Measurements from ENCODE around the gene HDHD2. TPM values are rescaled to one million over a fixed set of nuclear protein-coding genes. Genes with fewer than 3 reads are reported as not detected.

HDHD2 gene
- polyA plus RNA-seq, 3 donors: 10.6 to 38.1 (median 30.6) TPM

DNA sequence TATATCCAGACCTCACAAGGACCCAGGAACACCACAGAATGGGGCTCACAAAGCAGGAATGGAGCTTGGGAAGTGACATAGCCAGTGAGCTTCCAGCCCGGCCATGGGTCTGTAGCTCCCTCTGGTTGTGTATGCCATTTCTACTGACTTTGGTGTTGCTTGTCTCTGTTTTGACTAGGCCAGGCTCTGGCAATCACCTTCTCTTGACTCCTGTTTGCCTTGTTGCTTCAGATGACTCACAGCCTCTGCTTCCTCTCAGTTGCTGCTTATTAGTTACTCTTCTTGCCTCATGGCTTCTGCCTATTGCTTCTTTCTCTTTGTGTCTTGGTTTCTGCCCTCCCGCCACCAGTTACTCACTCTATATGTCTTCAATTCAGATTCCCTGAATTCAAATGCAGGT, 41.7 kb upstream of the HDHD2 start:
- intact Hi-C loops (cut with micrococcal nuclease): no loop called here
- no peak overlapping the region for H3K27ac Mint-ChIP-seq

DNA sequence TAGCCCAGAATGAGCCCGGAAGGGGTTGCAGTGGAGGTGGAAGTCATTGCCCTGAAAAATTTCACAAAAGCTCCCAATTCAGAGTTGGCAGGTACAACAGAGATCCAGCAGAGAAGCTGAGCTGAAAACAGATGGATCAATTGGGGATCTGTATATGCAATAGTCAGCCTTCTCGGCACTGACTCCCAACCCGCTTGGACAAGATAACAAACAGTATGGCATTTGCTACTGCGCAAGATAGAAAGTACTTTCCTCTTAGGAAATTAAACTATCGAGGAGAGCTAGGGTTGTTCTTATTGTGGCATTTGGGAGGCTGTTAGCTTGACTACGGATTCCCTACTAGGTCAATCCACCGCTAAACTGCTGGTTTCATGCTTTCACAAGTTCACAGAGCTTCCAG, 37.4 kb upstream of the HDHD2 start:
- no peaks in the 10 kb centered on the region for H3K36me3 ChIP-seq (replicated peaks in 1 of 2; ENCODE audit: control insufficient read depth in 1 of 2, insufficient read depth in 2 of 2, low read length in 2 of 2)
- H3K36me3 Mint-ChIP-seq: no peaks in the 10 kb centered on the region
- 100% methylated on average over 1 of the region's 7 CpGs for WGBS (ENCODE audit: insufficient coverage)
- H3K27me3 Mint-ChIP-seq (ENCODE audit: low read depth in 3 of 3): peaks cover 3 to 15% (median 3%) of the 10 kb centered on the region in 3 donors
- TF ChIP-seq, protein P1, sequence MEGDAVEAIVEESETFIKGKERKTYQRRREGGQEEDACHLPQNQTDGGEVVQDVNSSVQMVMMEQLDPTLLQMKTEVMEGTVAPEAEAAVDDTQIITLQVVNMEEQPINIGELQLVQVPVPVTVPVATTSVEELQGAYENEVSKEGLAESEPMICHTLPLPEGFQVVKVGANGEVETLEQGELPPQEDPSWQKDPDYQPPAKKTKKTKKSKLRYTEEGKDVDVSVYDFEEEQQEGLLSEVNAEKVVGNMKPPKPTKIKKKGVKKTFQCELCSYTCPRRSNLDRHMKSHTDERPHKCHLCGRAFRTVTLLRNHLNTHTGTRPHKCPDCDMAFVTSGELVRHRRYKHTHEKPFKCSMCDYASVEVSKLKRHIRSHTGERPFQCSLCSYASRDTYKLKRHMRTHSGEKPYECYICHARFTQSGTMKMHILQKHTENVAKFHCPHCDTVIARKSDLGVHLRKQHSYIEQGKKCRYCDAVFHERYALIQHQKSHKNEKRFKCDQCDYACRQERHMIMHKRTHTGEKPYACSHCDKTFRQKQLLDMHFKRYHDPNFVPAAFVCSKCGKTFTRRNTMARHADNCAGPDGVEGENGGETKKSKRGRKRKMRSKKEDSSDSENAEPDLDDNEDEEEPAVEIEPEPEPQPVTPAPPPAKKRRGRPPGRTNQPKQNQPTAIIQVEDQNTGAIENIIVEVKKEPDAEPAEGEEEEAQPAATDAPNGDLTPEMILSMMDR (IDR thresholded peaks at IDR 0.05): no peak
- no peaks in the 10 kb centered on the region for H4K20me1 ChIP-seq (ENCODE audit: insufficient read depth, low read length)
- H3K4me3 Mint-ChIP-seq: no peak overlapping the region
- no peaks in the 10 kb centered on the region for H3K79me2 ChIP-seq (ENCODE audit: insufficient read depth, low read length)
- peaks cover 4 to 10% of the 10 kb centered on the region in 2 donors for H3K9me3 ChIP-seq (replicated peaks in 1 of 2; ENCODE audit: control insufficient read depth in 1 of 2, insufficient read depth in 1 of 2, low read length in 2 of 2)
- peaks cover 0 to 19% (median 18%) of the 10 kb centered on the region in 7 donors for H3K9me3 Mint-ChIP-seq
- H3K4me3 ChIP-seq (replicated peaks in 1 of 3; ENCODE audit: low read depth in 2 of 3, low read length in 3 of 3): no peak overlapping the region
- H3K9ac ChIP-seq (ENCODE audit: insufficient read depth, low read length, poor library complexity, severe bottlenecking): no peak overlapping the region
- intact Hi-C loops (cut with micrococcal nuclease): no loop called here
- no peak overlapping the region for H2AFZ ChIP-seq (ENCODE audit: insufficient read depth, low read depth, low read length, poor library complexity, severe bottlenecking)
- no peak for DNase-seq
- peaks cover 2% of the 10 kb centered on the region for H3K4me1 Mint-ChIP-seq
- no peak overlapping the region for H3K27ac ChIP-seq (ENCODE audit: low read depth in 1 of 2, low read length in 2 of 2)
- no peak overlapping the region for H3K4me2 ChIP-seq (replicated peaks; ENCODE audit: extremely low read depth, low read length, poor library complexity, severe bottlenecking)
- H3K27ac Mint-ChIP-seq: no peak overlapping the region
- peaks cover 2 to 9% of the 10 kb centered on the region in 2 donors for H3K27me3 ChIP-seq (ENCODE audit: control insufficient read depth in 2 of 2, insufficient read depth in 2 of 2, low read length in 2 of 2)
- H3K4me1 ChIP-seq (ENCODE audit: control insufficient read depth in 1 of 2, insufficient read depth in 2 of 2, low read length in 2 of 2): no peaks in the 10 kb centered on the region

More for the DNA sequence above, 41.7 kb upstream of the HDHD2 start:
- H3K36me3 Mint-ChIP-seq: no peaks in the 10 kb centered on the region
- peaks cover 5 to 13% (median 7%) of the 10 kb centered on the region in 3 donors for H3K27me3 Mint-ChIP-seq (ENCODE audit: low read depth in 3 of 3)
- no peak overlapping the region for H3K4me3 ChIP-seq (replicated peaks in 1 of 3; ENCODE audit: low read depth in 2 of 3, low read length in 3 of 3)
- peaks cover 2 to 12% (median 6%) of the 10 kb centered on the region in 7 donors for H3K9me3 Mint-ChIP-seq
- H2AFZ ChIP-seq (ENCODE audit: insufficient read depth, low read depth, low read length, poor library complexity, severe bottlenecking): no peak overlapping the region
- no peaks in the 10 kb centered on the region for H3K79me2 ChIP-seq (ENCODE audit: insufficient read depth, low read length)
- H3K4me2 ChIP-seq (replicated peaks; ENCODE audit: extremely low read depth, low read length, poor library complexity, severe bottlenecking): no peak overlapping the region
- peaks cover 5% of the 10 kb centered on the region for H3K4me1 Mint-ChIP-seq
- WGBS (ENCODE audit: insufficient coverage): 88% methylated on average over 1 of the region's 2 CpGs
- no peaks in the 10 kb centered on the region for H4K20me1 ChIP-seq (ENCODE audit: insufficient read depth, low read length)
- no peak overlapping the region for H3K9ac ChIP-seq (ENCODE audit: insufficient read depth, low read length, poor library complexity, severe bottlenecking)
- H3K36me3 ChIP-seq (replicated peaks in 1 of 2; ENCODE audit: control insufficient read depth in 1 of 2, insufficient read depth in 2 of 2, low read length in 2 of 2): no peaks in the 10 kb centered on the region
- no peak overlapping the region for H3K4me3 Mint-ChIP-seq
- no peak for DNase-seq
- no peaks in the 10 kb centered on the region for H3K9me3 ChIP-seq (replicated peaks in 1 of 2; ENCODE audit: control insufficient read depth in 1 of 2, insufficient read depth in 1 of 2, low read length in 2 of 2)
- H3K4me1 ChIP-seq (ENCODE audit: control insufficient read depth in 1 of 2, insufficient read depth in 2 of 2, low read length in 2 of 2): no peaks in the 10 kb centered on the region
- no peak overlapping the region for H3K27ac ChIP-seq (ENCODE audit: low read depth in 1 of 2, low read length in 2 of 2)
- TF ChIP-seq, protein P1 (IDR thresholded peaks at IDR 0.05): no peak
- H3K27me3 ChIP-seq (ENCODE audit: control insufficient read depth in 2 of 2, insufficient read depth in 2 of 2, low read length in 2 of 2): peaks cover 0 to 6% of the 10 kb centered on the region in 2 donors
